Measurements from ENCODE around the gene CFAP299. TPM values are rescaled to one million over a fixed set of nuclear protein-coding genes. Genes with fewer than 3 reads are reported as not detected.

The CFAP299 gene
- total RNA-seq, 4 donors from 2014 or later: not detected

DNA sequence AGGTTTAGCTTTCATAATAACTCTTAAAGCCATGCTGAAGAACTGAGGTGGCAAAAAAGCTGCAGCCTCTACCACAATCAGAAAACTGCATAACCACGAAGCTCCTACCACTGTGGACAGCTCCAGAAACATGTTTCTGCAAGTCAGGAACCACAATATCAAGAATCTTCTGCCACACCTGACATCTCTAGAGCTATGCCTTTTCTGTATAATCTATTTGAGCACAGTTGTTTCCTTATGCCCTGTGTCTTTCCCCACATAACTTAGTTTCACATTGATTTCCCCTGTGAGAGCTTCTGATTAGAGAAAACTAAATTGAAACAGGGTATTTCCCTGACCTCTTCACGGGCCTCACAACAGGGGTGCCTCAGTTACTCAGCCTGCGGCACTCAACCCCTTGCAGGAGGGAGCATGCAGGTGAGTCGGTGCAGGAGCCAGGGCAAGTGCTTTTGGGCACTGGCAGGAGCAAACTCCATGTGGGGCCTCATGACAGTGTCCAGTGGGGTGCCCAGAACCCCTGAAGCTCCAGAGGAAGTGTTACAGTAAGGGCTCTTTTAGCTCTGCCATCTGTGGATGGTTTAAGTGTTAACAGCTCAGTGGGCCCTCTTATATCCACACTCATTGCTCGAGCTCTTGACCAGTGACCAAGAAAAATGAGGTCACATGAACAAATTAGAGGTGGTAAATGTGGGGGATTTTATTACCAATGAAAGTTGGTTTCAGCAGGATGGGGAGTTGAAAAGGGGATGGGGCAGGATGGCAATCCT, 562.2 kb downstream of the CFAP299 start:
- WGBS: 59% methylated on average over 5 of the region's 5 CpGs
- Histone ChIP-seq H3K4me1 (no peaks in the 10 kb centered on the region), H3K9me3 (no peaks in the 10 kb centered on the region), H3K27me3 (no peaks in the 10 kb centered on the region), H3K27ac (no peak overlapping the region), H3K4me3 (no peak overlapping the region), H3K36me3 (no peaks in the 10 kb centered on the region)
- no peak for TF ChIP-seq POLR2A (IDR thresholded peaks at IDR 0.05)
- TF ChIP-seq EP300 (IDR thresholded peaks at IDR 0.05): no peak
- TF ChIP-seq POLR2AphosphoS5 (IDR thresholded peaks at IDR 0.05): no peak
- TF ChIP-seq, protein P1, sequence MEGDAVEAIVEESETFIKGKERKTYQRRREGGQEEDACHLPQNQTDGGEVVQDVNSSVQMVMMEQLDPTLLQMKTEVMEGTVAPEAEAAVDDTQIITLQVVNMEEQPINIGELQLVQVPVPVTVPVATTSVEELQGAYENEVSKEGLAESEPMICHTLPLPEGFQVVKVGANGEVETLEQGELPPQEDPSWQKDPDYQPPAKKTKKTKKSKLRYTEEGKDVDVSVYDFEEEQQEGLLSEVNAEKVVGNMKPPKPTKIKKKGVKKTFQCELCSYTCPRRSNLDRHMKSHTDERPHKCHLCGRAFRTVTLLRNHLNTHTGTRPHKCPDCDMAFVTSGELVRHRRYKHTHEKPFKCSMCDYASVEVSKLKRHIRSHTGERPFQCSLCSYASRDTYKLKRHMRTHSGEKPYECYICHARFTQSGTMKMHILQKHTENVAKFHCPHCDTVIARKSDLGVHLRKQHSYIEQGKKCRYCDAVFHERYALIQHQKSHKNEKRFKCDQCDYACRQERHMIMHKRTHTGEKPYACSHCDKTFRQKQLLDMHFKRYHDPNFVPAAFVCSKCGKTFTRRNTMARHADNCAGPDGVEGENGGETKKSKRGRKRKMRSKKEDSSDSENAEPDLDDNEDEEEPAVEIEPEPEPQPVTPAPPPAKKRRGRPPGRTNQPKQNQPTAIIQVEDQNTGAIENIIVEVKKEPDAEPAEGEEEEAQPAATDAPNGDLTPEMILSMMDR (IDR thresholded peaks at IDR 0.05): no peak
- no peak for DNase-seq (ENCODE audit: low spot score in 2 of 2)

DNA sequence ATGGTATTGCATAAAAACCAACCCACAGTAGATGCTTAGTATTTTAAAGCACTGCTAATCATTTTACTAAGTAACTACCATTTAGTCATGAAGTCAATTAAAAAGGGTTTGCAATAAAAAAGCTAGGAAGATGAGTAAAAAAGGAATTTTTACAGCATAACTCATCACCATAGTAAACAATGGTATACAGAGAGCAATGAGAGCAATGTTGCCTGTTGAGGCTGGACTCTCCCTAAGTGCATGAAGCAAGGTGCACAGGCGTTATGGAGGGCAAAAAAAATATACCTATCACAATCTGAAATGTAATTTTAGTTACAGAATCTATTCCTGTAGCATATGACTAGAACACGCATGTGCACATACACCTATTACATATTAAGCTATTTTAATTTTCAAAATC, 565.4 kb downstream of the CFAP299 start:
- Histone ChIP-seq H3K4me1 (no peaks in the 10 kb centered on the region), H3K27me3 (no peaks in the 10 kb centered on the region), H3K4me3 (no peak overlapping the region), H3K9me3 (no peaks in the 10 kb centered on the region), H3K27ac (no peak overlapping the region), H3K36me3 (no peaks in the 10 kb centered on the region)
- DNase-seq (ENCODE audit: low spot score in 2 of 2): no peak
- WGBS: 64% methylated on average over 2 of the region's 2 CpGs
- TF ChIP-seq EP300 (IDR thresholded peaks at IDR 0.05) (no peak), POLR2AphosphoS5 (IDR thresholded peaks at IDR 0.05) (no peak), POLR2A (IDR thresholded peaks at IDR 0.05) (no peak)
- TF ChIP-seq, protein P1 (IDR thresholded peaks at IDR 0.05): no peak

DNA sequence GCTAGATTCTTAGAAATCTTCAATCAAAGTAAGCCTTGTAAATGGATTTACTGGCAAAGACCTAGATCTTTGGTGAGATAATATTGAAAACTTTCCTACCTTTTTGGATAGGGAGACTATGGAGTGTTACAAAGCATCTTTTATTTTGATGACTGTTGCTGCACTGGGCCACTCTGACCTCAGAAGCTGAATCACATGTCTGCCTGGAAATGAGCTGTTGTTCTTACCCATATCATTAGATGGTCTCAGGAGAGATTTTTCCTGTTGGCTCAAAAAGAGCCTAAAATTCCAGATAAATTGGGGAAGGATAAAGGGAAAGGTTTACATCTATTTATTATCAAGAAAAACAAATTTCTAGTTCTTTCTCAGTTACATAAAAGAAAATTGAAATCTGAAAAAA, 567.5 kb downstream of the CFAP299 start:
- DNase-seq (ENCODE audit: low spot score in 2 of 2): no peak
- no peaks in the 10 kb centered on the region for H3K36me3 ChIP-seq
- no peaks in the 10 kb centered on the region for H3K4me1 ChIP-seq
- no peak overlapping the region for H3K4me3 ChIP-seq
- no peaks in the 10 kb centered on the region for H3K9me3 ChIP-seq
- TF ChIP-seq POLR2AphosphoS5 (IDR thresholded peaks at IDR 0.05) (no peak), POLR2A (IDR thresholded peaks at IDR 0.05) (no peak), EP300 (IDR thresholded peaks at IDR 0.05) (no peak)
- TF ChIP-seq, protein P1 (IDR thresholded peaks at IDR 0.05): no peak
- no peak overlapping the region for H3K27ac ChIP-seq
- no peaks in the 10 kb centered on the region for H3K27me3 ChIP-seq

DNA sequence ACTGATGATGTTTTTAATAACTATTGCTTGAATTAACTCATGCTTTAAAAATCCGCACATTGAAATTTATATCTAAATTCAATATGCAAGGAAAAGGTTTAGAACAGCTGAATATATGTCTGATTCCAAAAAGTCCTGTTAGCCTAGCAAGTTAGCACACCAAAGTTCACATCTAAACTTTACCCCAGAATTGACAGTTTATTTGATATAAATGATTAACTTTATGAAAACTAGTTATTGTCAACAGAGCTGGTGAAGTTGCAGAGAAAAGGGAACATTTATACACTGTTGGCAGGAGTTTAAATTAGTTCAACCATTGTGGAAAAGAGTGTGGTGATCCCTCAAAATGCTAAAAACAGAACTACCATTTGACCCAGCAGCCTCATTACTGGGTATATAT, 574.4 kb downstream of the CFAP299 start:
- H3K27me3 ChIP-seq: no peaks in the 10 kb centered on the region
- TF ChIP-seq POLR2A (IDR thresholded peaks at IDR 0.05) (no peak), EP300 (IDR thresholded peaks at IDR 0.05) (no peak), POLR2AphosphoS5 (IDR thresholded peaks at IDR 0.05) (no peak)
- TF ChIP-seq, protein P1 (IDR thresholded peaks at IDR 0.05): no peak
- no peaks in the 10 kb centered on the region for H3K4me1 ChIP-seq
- H3K27ac ChIP-seq: no peak overlapping the region
- 95% methylated on average over 1 of the region's 1 CpG for WGBS
- no peak for DNase-seq (ENCODE audit: low spot score in 2 of 2)
- no peaks in the 10 kb centered on the region for H3K36me3 ChIP-seq
- no peaks in the 10 kb centered on the region for H3K9me3 ChIP-seq
- H3K4me3 ChIP-seq: no peak overlapping the region

DNA sequence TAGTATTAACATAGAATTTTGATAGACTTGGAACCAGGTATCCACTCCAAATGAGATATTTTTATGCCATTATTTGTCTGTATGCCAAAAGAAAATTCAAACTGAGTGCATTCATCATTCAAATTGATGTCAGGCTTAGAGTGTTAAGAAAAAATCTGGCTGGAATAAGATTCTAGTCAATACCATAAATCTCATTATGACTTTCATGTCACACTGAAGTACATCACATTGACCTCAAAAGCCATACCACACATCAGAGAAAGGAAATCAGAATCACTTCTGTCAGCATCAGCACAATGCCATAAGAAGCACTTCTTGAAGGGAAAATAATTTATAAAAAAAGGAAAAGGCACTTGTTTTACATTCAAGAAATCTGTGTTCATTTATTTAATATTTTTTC, 575.9 kb downstream of the CFAP299 start:
- no peaks in the 10 kb centered on the region for H3K4me1 ChIP-seq
- TF ChIP-seq EP300 (IDR thresholded peaks at IDR 0.05) (no peak), POLR2A (IDR thresholded peaks at IDR 0.05) (no peak), POLR2AphosphoS5 (IDR thresholded peaks at IDR 0.05) (no peak)
- TF ChIP-seq, protein P1 (IDR thresholded peaks at IDR 0.05): no peak
- DNase-seq (ENCODE audit: low spot score in 2 of 2): no peak

More for the DNA sequence above, 575.9 kb downstream of the CFAP299 start:
- Histone ChIP-seq H3K27me3 (no peaks in the 10 kb centered on the region), H3K27ac (no peak overlapping the region), H3K9me3 (no peaks in the 10 kb centered on the region), H3K36me3 (no peaks in the 10 kb centered on the region), H3K4me3 (no peak overlapping the region)
